Psoas muscle (tissue), 8 donors: ENCODE measurements around the gene MSMP. TPM values are rescaled to one million over a fixed set of nuclear protein-coding genes. Genes with fewer than 3 reads are reported as not detected.

Experiments
- ATAC-seq, 4 donors: fragments of 200-7000 bp; cut with Tn5 transposase; one replicate each; pipeline ENCODE4 v1.9.1; 2020; ENCODE audit warnings: moderate library complexity in 3 of 4, mild to moderate bottlenecking in 2 of 4
- DNase-seq, 2 donors: peaks; one replicate each; pipeline ENCODE4 v3.0.0-alpha.2; 2020
- H3K27ac ChIP-seq: fragments of 200-600 bp; one replicate; pipeline ENCODE4 v1.8.0; 2022
- H3K27me3 ChIP-seq, 3 donors: fragments of 200-600 bp in 1 of 3; one replicate each; pipeline versions ENCODE4 v1.6.1 to v1.8.0; 2013 to 2022; ENCODE audit warnings: low read length in 2 of 3, mild to moderate bottlenecking in 2 of 3, moderate library complexity in 1 of 3; ENCODE audit not compliant: insufficient read depth in 3 of 3
- H3K36me3 ChIP-seq, 2 donors: fragments of 200-600 bp in 1 of 2; one replicate each; pipeline versions ENCODE4 v1.6.1 to v1.8.0; 2013 to 2022; ENCODE audit warnings: low read depth in 1 of 2, mild to moderate bottlenecking in 1 of 2, moderate library complexity in 1 of 2; ENCODE audit not compliant: insufficient read depth in 1 of 2
- H3K4me1 ChIP-seq: fragments of 200-600 bp; one replicate; pipeline ENCODE4 v1.8.0; 2022
- H3K4me3 ChIP-seq: fragments of 200-600 bp; one replicate; pipeline ENCODE4 v1.8.0; 2022; ENCODE audit warnings: mild to moderate bottlenecking
- H3K9me3 ChIP-seq: fragments of 200-600 bp; one replicate; pipeline ENCODE4 v1.8.0; 2022
- CTCF ChIP-seq: fragments of 200-600 bp; IDR thresholded peaks from one replicate; pipeline ENCODE4 v1.8.0; 2022; ENCODE audit warnings: antibody characterized with exemption
- WGBS, 3 donors: extraction: QIAGEN DNeasy Blood & Tissue Kit; methylation state at CpG; one replicate each; pipeline versions ENCODE4 v1.1.6 to v1.1.7; 2013; 5-methylcytosine and 5-hydroxymethylcytosine counted together
- intact Hi-C, 2 donors: fragments of 100-400 bp; cut with DNase I; formaldehyde crosslinking; loops; one replicate each; pipeline versions ENCODE4 v1.11.0 to v1.14.2; 2022
- polyA plus RNA-seq, 3 donors: library from polyadenylated mRNA; stranded (reverse); fragments of 200-250 nt; gene quantifications; one replicate each; pipeline ENCODE4 v1.2.3, GENCODE V29; 2013
- total RNA-seq, 4 donors: library from RNA; stranded (reverse); fragmentation: NEBNext Ultra II Directional in 2 of 4; extraction: Animal tissue kit (Norgen Biotek cat#: 25700) in 2 of 4; gene quantifications; one replicate each; pipeline versions ENCODE4 v1.2.1 to v1.2.4, GENCODE V29; 2021 to 2023
- donor health status: healthy with polysubstance abuse.
- donor health status: DM: no; HTN: no; CAD: no; lungs with moderate emphysema.
- donor health status: Bipolar disorder and iron deficiency.
- donor health status: healthy.
- donor health status: DM: yes; HTN: yes; CAD: no.
- donor health status: DM: no; HTN: no; CAD: no.
- donor health status: DM: no; HTN: no; CAD: no.
- donor health status: DM: yes; HTN: yes; CAD: no.

Gene MSMP
- total and polyA plus RNA-seq, 7 donors: 0.16 to 1.2 TPM; not detected in 5

GRCh38 chr9:35729700-35730485 is 24.2 kb downstream of the MSMP start:
- DNase-seq: peak; percentile 56 to 73
- Histone ChIP-seq H3K4me1 (peaks cover 56% of the 10 kb centered on the region), H3K9me3 (no peaks in the 10 kb centered on the region), H3K36me3 (peaks cover 1 to 34% of the 10 kb centered on the region in 2 donors), H3K4me3 (peak overlapping the region; percentile 82), H3K27me3 (no peaks in the 10 kb centered on the region), H3K27ac (peak overlapping the region; percentile 98)
- intact Hi-C loops: loop anchor here (2.0 kb wide), 2 partner anchors 39 to 71 kb away; partner anchors contain the start of genes CCDC107 (in 2 of the 2) and RMRP (in 2 of the 2)
- peak; percentile 52 for TF ChIP-seq CTCF
- peak; percentile 16 to 31 (median 22) for ATAC-seq
- WGBS, 3 donors: 35 to 45% (median 37%) methylated on average over 6 of the region's 6 CpGs

- DNase-seq (no peak), ATAC-seq (no peak)
- intact Hi-C loops: loop anchor here (2.0 kb wide), 1 partner anchor 38 kb away; no protein-coding TSS in a partner anchor
- 51 to 65% (median 52%) methylated on average over 3 of the region's 3 CpGs for WGBS, 3 donors
- no peak for TF ChIP-seq CTCF
- peaks cover 9 to 34% of the 10 kb centered on the region in 2 donors for H3K36me3 ChIP-seq
- peaks cover 56% of the 10 kb centered on the region for H3K4me1 ChIP-seq
- no peaks in the 10 kb centered on the region for H3K9me3 ChIP-seq
- H3K4me3 ChIP-seq: peak overlapping the region; percentile 82
- no peaks in the 10 kb centered on the region for H3K27me3 ChIP-seq
- H3K27ac ChIP-seq: peak overlapping the region; percentile 98
Measured at GRCh38 chr9:35729101-35729500, 25.0 kb downstream of the MSMP start.

GRCh38 chr9:35728041-35728971 is 25.8 kb downstream of the MSMP start:
- peaks cover 49% of the 10 kb centered on the region for H3K4me1 ChIP-seq
- ATAC-seq: peak; percentile 53 to 65 (median 60)
- peak overlapping the region; percentile 82 for H3K4me3 ChIP-seq
- 4 to 9% (median 5%) methylated on average over 10 of the region's 10 CpGs for WGBS, 3 donors
- peaks cover 17 to 36% of the 10 kb centered on the region in 2 donors for H3K36me3 ChIP-seq
- H3K27me3 ChIP-seq: no peaks in the 10 kb centered on the region
- TF ChIP-seq CTCF: no peak
- peak; percentile 83 to 89 for DNase-seq
- H3K27ac ChIP-seq: peak overlapping the region; percentile 98
- intact Hi-C loops: loop anchor here (2.0 kb wide), 1 partner anchor 38 kb away; no protein-coding TSS in a partner anchor
- no peaks in the 10 kb centered on the region for H3K9me3 ChIP-seq

GRCh38 chr9:35727676-35728040 is 26.4 kb downstream of the MSMP start:
- Histone ChIP-seq H3K27me3 (no peaks in the 10 kb centered on the region), H3K4me1 (peaks cover 45% of the 10 kb centered on the region), H3K9me3 (no peaks in the 10 kb centered on the region), H3K36me3 (peaks cover 20 to 39% of the 10 kb centered on the region in 2 donors), H3K27ac (peak overlapping the region; percentile 98), H3K4me3 (peak overlapping the region; percentile 82)
- TF ChIP-seq CTCF: no peak
- DNase-seq (no peak), ATAC-seq (no peak)
- intact Hi-C loops: loop anchor here (2.0 kb wide), 1 partner anchor 37 kb away; no protein-coding TSS in a partner anchor
- 60 to 70% (median 67%) methylated on average over 5 of the region's 5 CpGs for WGBS, 3 donors
